H1 (cell line): ENCODE measurements around the gene TMEM245. TPM values are rescaled to one million over a fixed set of nuclear protein-coding genes. Genes with fewer than 3 reads are reported as not detected.

Experiments used
- CBX5 ChIP-seq: fragments of 300-800, 300-1000 bp; sonication (generic); IDR thresholded peaks from 2 replicates; pipeline ENCODE4 v1.7.1; 2016; ENCODE audit warnings: antibody characterized with exemption, low read length, low read depth
- CREB1 ChIP-seq: IDR thresholded peaks from 2 replicates; pipeline ENCODE4 v1.6.1; 2012; ENCODE audit warnings: inconsistent platforms
- EP300 ChIP-seq, 2 experiments: IDR thresholded peaks; 1 replicate in 1 of 2; 2 replicates in 1 of 2; pipeline ENCODE4 v1.6.1; 2011 to 2012; ENCODE audit warnings: low read depth in 2 of 2, low read length in 2 of 2, mild to moderate bottlenecking in 2 of 2, borderline replicate concordance in 1 of 2, inconsistent platforms in 1 of 2, moderate library complexity in 1 of 2
- GABPA ChIP-seq: IDR thresholded peaks from 2 replicates; pipeline ENCODE4 v1.6.1; 2011; ENCODE audit warnings: mild to moderate bottlenecking, low read length, moderate library complexity, borderline replicate concordance; ENCODE audit not compliant: insufficient read depth
- JUN ChIP-seq: IDR thresholded peaks from 2 replicates; pipeline ENCODE4 v1.6.1; 2011; ENCODE audit warnings: low read depth, mild to moderate bottlenecking, improper control_type of control experiment, low read length
- SP2 ChIP-seq: IDR thresholded peaks from 2 replicates; pipeline ENCODE4 v1.6.1; 2012; ENCODE audit warnings: mild to moderate bottlenecking, low read length, inconsistent platforms
- TAF1 ChIP-seq: IDR thresholded peaks from 2 replicates; pipeline ENCODE4 v1.6.1; 2011; ENCODE audit warnings: mild to moderate bottlenecking, low read depth, low read length
- polyA plus RNA-seq, 7 experiments: library from polyadenylated mRNA; depleted of rRNA in 3 of 7; stranded (reverse) in 5 of 7; unstranded in 2 of 7; fragments of >200 nt in 5 of 7; fragments of 200-250 nt in 2 of 7; gene quantifications; 1 replicate in 5 of 7; 2 replicates in 1 of 7; 4 replicates in 1 of 7; pipeline versions ENCODE4 v1.2.1 to v1.2.3, GENCODE V29; 2011 to 2013; ENCODE audit warnings: missing spikeins in 2 of 7, mixed read lengths in 2 of 7
- total RNA-seq: library from RNA; stranded (reverse); fragmentation: NEBNext Ultra II Directional; extraction: Animal tissue kit (Norgen Biotek cat#: 25700); gene quantifications from 2 replicates; pipeline ENCODE4 v1.2.1, GENCODE V29; 2021
- TF ChIP-seq, protein P1 (sequence below): fragments of 300-600 bp; sonication (generic); IDR thresholded peaks from 2 replicates; pipeline ENCODE4 v1.7.1; 2012; ENCODE audit warnings: low read length, moderate library complexity, mild to moderate bottlenecking, inconsistent platforms; ENCODE audit not compliant: insufficient replicate concordance

Gene TMEM245
- total and polyA plus RNA-seq, 2 of the 8 experiments (the other 6 are each of a cell fraction or from before 2014, with no cell fraction given) = 44.3 to 45.8 TPM

- TF ChIP-seq, protein P1, sequence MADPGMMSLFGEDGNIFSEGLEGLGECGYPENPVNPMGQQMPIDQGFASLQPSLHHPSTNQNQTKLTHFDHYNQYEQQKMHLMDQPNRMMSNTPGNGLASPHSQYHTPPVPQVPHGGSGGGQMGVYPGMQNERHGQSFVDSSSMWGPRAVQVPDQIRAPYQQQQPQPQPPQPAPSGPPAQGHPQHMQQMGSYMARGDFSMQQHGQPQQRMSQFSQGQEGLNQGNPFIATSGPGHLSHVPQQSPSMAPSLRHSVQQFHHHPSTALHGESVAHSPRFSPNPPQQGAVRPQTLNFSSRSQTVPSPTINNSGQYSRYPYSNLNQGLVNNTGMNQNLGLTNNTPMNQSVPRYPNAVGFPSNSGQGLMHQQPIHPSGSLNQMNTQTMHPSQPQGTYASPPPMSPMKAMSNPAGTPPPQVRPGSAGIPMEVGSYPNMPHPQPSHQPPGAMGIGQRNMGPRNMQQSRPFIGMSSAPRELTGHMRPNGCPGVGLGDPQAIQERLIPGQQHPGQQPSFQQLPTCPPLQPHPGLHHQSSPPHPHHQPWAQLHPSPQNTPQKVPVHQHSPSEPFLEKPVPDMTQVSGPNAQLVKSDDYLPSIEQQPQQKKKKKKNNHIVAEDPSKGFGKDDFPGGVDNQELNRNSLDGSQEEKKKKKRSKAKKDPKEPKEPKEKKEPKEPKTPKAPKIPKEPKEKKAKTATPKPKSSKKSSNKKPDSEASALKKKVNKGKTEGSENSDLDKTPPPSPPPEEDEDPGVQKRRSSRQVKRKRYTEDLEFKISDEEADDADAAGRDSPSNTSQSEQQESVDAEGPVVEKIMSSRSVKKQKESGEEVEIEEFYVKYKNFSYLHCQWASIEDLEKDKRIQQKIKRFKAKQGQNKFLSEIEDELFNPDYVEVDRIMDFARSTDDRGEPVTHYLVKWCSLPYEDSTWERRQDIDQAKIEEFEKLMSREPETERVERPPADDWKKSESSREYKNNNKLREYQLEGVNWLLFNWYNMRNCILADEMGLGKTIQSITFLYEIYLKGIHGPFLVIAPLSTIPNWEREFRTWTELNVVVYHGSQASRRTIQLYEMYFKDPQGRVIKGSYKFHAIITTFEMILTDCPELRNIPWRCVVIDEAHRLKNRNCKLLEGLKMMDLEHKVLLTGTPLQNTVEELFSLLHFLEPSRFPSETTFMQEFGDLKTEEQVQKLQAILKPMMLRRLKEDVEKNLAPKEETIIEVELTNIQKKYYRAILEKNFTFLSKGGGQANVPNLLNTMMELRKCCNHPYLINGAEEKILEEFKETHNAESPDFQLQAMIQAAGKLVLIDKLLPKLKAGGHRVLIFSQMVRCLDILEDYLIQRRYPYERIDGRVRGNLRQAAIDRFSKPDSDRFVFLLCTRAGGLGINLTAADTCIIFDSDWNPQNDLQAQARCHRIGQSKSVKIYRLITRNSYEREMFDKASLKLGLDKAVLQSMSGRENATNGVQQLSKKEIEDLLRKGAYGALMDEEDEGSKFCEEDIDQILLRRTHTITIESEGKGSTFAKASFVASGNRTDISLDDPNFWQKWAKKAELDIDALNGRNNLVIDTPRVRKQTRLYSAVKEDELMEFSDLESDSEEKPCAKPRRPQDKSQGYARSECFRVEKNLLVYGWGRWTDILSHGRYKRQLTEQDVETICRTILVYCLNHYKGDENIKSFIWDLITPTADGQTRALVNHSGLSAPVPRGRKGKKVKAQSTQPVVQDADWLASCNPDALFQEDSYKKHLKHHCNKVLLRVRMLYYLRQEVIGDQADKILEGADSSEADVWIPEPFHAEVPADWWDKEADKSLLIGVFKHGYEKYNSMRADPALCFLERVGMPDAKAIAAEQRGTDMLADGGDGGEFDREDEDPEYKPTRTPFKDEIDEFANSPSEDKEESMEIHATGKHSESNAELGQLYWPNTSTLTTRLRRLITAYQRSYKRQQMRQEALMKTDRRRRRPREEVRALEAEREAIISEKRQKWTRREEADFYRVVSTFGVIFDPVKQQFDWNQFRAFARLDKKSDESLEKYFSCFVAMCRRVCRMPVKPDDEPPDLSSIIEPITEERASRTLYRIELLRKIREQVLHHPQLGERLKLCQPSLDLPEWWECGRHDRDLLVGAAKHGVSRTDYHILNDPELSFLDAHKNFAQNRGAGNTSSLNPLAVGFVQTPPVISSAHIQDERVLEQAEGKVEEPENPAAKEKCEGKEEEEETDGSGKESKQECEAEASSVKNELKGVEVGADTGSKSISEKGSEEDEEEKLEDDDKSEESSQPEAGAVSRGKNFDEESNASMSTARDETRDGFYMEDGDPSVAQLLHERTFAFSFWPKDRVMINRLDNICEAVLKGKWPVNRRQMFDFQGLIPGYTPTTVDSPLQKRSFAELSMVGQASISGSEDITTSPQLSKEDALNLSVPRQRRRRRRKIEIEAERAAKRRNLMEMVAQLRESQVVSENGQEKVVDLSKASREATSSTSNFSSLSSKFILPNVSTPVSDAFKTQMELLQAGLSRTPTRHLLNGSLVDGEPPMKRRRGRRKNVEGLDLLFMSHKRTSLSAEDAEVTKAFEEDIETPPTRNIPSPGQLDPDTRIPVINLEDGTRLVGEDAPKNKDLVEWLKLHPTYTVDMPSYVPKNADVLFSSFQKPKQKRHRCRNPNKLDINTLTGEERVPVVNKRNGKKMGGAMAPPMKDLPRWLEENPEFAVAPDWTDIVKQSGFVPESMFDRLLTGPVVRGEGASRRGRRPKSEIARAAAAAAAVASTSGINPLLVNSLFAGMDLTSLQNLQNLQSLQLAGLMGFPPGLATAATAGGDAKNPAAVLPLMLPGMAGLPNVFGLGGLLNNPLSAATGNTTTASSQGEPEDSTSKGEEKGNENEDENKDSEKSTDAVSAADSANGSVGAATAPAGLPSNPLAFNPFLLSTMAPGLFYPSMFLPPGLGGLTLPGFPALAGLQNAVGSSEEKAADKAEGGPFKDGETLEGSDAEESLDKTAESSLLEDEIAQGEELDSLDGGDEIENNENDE = no peak
- TF ChIP-seq JUN (no peak), TAF1 (no peak), SP2 (no peak), GABPA (no peak), EP300 (IDR thresholded peaks at IDR 0.05; ENCODE audit: borderline replicate concordance in 1 of 2, low read depth in 2 of 2, low read length in 2 of 2) (no peak), CREB1 (no peak), CBX5 (no peak)
Measured at GRCh38 chr9:108983885-108984284, 135.9 kb downstream of the TMEM245 start (continued).
